ENCODE data around the gene TBL1Y. TPM values are rescaled to one million over a fixed set of nuclear protein-coding genes. Genes with fewer than 3 reads are reported as not detected.
A peak's percentile ranks its signal among the peaks of the same experiment; 100 is the strongest.
"Not testable (repeated sequence)": the region's sequence is repeated elsewhere in the genome, so short reads cannot be mapped to it uniquely, and the experiment has no call there.

TBL1Y gene
- total and polyA plus RNA-seq, 8 donors: 0.08 to 1.3 (median 0.35) TPM; not detected in 4

DNA sequence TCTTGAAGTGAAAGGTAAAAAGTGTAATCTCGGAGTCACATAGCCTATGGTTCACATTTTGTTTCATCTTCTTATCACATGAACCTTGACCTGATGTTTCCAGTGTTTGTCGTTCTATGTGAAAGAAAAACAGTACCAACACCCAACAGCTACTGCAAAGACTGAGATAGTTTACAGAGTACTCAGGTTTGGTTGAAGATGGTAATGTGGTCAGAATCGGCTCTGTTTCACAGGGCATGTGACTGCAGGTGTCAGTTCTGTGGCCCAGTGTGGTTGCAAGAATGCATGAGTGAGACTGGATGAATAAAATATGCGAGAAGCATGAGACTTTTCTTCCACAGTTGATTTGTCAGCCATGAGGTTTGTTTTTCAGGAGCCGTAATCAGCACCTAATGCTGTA, 130.2 kb downstream of the TBL1Y start:
- intact Hi-C loops (cut with DNase I; ENCODE audit: low total_unique reads): no loop called here
- H3K4me3 ChIP-seq: no peak overlapping the region
- H3K36me3 ChIP-seq: no peaks in the 10 kb centered on the region
- H3K9me3 ChIP-seq: no peaks in the 10 kb centered on the region
- H3K27me3 ChIP-seq: no peaks in the 10 kb centered on the region
- 58 to 72% (median 67%) methylated on average over 5 of the region's 5 CpGs; no CpG with 5 or more reads in 2 of the 5 donors for WGBS, 5 donors
- TF ChIP-seq, protein P1, sequence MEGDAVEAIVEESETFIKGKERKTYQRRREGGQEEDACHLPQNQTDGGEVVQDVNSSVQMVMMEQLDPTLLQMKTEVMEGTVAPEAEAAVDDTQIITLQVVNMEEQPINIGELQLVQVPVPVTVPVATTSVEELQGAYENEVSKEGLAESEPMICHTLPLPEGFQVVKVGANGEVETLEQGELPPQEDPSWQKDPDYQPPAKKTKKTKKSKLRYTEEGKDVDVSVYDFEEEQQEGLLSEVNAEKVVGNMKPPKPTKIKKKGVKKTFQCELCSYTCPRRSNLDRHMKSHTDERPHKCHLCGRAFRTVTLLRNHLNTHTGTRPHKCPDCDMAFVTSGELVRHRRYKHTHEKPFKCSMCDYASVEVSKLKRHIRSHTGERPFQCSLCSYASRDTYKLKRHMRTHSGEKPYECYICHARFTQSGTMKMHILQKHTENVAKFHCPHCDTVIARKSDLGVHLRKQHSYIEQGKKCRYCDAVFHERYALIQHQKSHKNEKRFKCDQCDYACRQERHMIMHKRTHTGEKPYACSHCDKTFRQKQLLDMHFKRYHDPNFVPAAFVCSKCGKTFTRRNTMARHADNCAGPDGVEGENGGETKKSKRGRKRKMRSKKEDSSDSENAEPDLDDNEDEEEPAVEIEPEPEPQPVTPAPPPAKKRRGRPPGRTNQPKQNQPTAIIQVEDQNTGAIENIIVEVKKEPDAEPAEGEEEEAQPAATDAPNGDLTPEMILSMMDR (IDR thresholded peaks at IDR 0.05): no peak
- TF ChIP-seq EP300 (IDR thresholded peaks at IDR 0.05): no peak
- DNase-seq: no peak
- no peak overlapping the region for H3K27ac ChIP-seq
- H3K4me1 ChIP-seq: no peaks in the 10 kb centered on the region

DNA sequence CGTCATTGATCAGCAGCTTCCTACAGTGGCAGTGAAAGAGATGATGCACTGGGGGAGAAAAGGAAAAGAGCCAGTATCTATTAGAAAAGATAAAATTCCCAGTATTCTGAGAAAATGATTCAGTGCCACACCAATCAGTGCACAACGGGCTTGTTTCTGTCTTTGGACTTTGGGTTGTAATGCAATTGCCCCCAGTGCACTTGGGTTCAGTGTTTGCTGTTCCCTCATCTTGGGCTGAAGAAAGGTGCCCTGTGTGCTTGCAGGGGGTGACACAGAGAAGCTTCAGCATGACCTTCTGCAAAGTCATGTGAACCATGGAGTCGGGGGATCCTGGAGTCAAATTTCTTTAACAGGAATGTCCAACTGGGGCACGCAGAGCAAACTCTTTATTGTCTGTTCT, 131.5 kb downstream of the TBL1Y start:
- Histone ChIP-seq H3K9me3 (no peaks in the 10 kb centered on the region), H3K4me3 (no peak overlapping the region), H3K27me3 (no peaks in the 10 kb centered on the region), H3K36me3 (no peaks in the 10 kb centered on the region), H3K4me1 (no peaks in the 10 kb centered on the region), H3K27ac (no peak overlapping the region)
- 85 to 93% (median 86%) methylated on average over 4 of the region's 4 CpGs; no CpG with 5 or more reads in 2 of the 5 donors for WGBS, 5 donors
- TF ChIP-seq POLR2A (IDR thresholded peaks at IDR 0.05) (no peak), POLR2AphosphoS5 (IDR thresholded peaks at IDR 0.05) (no peak), EP300 (IDR thresholded peaks at IDR 0.05) (no peak)
- TF ChIP-seq, protein P1 (IDR thresholded peaks at IDR 0.05): no peak
- intact Hi-C loops (cut with DNase I; ENCODE audit: low total_unique reads): no loop called here
- no peak for DNase-seq

DNA sequence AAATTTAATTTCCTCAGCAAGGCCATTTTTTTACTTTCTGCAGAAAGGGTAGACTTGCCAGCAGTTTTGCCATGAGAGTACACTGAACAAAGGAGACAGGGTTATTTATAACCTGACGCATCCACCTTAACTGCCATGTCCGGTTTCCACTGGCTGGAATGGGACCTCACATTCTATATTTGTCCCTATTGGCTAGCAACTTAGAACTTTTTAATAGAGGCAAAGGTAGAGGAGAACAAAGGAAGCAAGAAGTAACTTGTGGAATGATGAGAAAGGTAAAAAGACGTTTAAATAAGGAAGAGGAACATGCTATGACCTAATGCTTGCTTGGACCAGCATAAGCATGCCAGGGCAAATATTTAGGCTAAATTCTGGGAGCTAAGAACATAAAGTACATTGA, 142.0 kb downstream of the TBL1Y start:
- H3K27me3 ChIP-seq; H3K36me3 ChIP-seq; H3K4me1 ChIP-seq; DNase-seq; H3K4me3 ChIP-seq; H3K9me3 ChIP-seq; H3K27ac ChIP-seq; intact Hi-C loops (cut with DNase I; ENCODE audit: low total_unique reads): not testable (repeated sequence)
- 58 to 62% (median 61%) methylated on average over 3 of the region's 3 CpGs; no CpG with 5 or more reads in 2 of the 5 donors for WGBS, 5 donors

DNA sequence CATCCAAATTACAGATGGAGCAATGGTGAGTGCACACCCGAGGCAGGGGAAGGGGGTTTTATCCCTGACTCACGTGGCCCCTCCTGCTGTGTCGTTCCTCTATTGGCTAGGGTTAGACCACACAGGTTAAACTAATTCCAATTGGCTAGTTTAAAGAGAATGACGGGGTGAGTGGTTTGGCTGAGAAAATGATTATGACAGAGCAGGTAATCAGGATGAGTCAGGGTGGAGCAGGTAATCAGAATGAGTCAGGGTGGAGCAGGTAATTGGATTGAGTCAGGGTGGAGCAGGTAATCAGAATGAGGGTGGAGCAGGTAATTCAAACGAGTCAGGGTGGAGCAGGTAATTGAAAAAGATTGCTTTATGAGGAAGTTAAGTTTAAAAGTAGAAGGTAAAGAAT, 146.4 kb downstream of the TBL1Y start:
- intact Hi-C loops (cut with DNase I; ENCODE audit: low total_unique reads): no loop called here
- peak in 1 of 2 donors; percentile 0 for DNase-seq
- TF ChIP-seq, protein P1 (IDR thresholded peaks at IDR 0.05): no peak
- TF ChIP-seq EP300 (IDR thresholded peaks at IDR 0.05) (no peak), POLR2A (IDR thresholded peaks at IDR 0.05) (no peak), POLR2AphosphoS5 (IDR thresholded peaks at IDR 0.05) (no peak)

DNA sequence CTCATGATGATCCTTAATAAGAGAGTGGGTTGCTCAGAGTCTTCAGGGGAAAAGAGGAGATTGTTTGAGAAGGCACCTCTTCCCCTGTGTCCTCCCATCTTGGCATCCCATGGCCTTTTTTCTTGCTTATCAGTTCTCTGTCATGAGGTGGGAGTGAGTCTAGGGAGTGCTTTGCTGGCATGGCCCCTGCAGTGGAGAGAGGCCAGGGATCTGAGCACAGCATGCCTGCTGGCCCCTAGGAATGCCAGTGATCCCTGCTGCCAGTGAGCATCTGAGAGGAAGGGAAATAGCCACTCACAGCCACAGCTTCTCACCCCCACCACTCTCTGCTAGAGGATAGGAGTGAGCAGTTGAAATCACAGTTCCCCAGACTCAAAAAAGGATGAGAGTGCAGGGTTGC, 168.2 kb downstream of the TBL1Y start:
- intact Hi-C loops (cut with DNase I; ENCODE audit: low total_unique reads): no loop called here
- Histone ChIP-seq H3K36me3 (no peaks in the 10 kb centered on the region), H3K4me1 (no peaks in the 10 kb centered on the region), H3K9me3 (no peaks in the 10 kb centered on the region), H3K27me3 (no peaks in the 10 kb centered on the region), H3K27ac (no peak overlapping the region), H3K4me3 (no peak overlapping the region)
- TF ChIP-seq POLR2A (IDR thresholded peaks at IDR 0.05): no peak
- TF ChIP-seq, protein P1 (IDR thresholded peaks at IDR 0.05): no peak
- TF ChIP-seq EP300 (IDR thresholded peaks at IDR 0.05): no peak
- no peak for TF ChIP-seq POLR2AphosphoS5 (IDR thresholded peaks at IDR 0.05)
- DNase-seq: no peak

More for the DNA sequence above, 146.4 kb downstream of the TBL1Y start:
- WGBS, 5 donors: 63 to 74% (median 67%) methylated on average over 5 of the region's 5 CpGs; no CpG with 5 or more reads in 2 of the 5 donors
- no peaks in the 10 kb centered on the region for H3K9me3 ChIP-seq
- no peaks in the 10 kb centered on the region for H3K27me3 ChIP-seq
- H3K36me3 ChIP-seq: no peaks in the 10 kb centered on the region
- no peaks in the 10 kb centered on the region for H3K4me1 ChIP-seq
- H3K27ac ChIP-seq: no peak overlapping the region
- H3K4me3 ChIP-seq: no peak overlapping the region

DNA sequence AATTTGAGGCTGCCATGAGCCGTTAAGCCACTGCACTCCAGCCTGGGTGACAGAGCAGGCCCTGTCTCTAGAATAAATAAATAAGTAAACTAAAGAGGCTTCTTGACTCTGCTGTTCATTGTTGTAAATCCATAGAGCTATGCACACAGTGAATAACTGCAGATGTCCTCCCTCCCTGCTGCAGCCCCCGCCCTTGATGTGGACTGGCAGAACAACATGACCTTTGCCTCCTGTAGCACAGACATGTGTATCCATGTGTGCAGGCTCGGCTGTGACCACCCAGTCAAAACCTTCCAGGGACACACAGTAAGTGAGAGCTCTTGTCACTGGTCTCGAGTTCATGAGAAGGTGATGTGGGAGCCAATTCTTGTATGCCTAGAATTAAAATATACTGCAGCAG, 170.1 kb downstream of the TBL1Y start:
- DNase-seq; H3K27ac ChIP-seq; H3K4me3 ChIP-seq; H3K9me3 ChIP-seq; H3K27me3 ChIP-seq; H3K4me1 ChIP-seq; intact Hi-C loops (cut with DNase I; ENCODE audit: low total_unique reads); H3K36me3 ChIP-seq: not testable (repeated sequence)
- WGBS, 5 donors: 76 to 82% (median 79%) methylated on average over 3 to 4 of the region's 4 CpGs; no CpG with 5 or more reads in 2 of the 5 donors

Data from stomach (tissue), 9 donors.